ENCODE data around the gene FRK.
A peak's percentile ranks its signal among the peaks of the same experiment; 100 is the strongest.
"Not testable (repeated sequence)": the region's sequence is repeated elsewhere in the genome, so short reads cannot be mapped to it uniquely, and the experiment has no call there.

Gene FRK, protein sequence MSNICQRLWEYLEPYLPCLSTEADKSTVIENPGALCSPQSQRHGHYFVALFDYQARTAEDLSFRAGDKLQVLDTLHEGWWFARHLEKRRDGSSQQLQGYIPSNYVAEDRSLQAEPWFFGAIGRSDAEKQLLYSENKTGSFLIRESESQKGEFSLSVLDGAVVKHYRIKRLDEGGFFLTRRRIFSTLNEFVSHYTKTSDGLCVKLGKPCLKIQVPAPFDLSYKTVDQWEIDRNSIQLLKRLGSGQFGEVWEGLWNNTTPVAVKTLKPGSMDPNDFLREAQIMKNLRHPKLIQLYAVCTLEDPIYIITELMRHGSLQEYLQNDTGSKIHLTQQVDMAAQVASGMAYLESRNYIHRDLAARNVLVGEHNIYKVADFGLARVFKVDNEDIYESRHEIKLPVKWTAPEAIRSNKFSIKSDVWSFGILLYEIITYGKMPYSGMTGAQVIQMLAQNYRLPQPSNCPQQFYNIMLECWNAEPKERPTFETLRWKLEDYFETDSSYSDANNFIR

DNA sequence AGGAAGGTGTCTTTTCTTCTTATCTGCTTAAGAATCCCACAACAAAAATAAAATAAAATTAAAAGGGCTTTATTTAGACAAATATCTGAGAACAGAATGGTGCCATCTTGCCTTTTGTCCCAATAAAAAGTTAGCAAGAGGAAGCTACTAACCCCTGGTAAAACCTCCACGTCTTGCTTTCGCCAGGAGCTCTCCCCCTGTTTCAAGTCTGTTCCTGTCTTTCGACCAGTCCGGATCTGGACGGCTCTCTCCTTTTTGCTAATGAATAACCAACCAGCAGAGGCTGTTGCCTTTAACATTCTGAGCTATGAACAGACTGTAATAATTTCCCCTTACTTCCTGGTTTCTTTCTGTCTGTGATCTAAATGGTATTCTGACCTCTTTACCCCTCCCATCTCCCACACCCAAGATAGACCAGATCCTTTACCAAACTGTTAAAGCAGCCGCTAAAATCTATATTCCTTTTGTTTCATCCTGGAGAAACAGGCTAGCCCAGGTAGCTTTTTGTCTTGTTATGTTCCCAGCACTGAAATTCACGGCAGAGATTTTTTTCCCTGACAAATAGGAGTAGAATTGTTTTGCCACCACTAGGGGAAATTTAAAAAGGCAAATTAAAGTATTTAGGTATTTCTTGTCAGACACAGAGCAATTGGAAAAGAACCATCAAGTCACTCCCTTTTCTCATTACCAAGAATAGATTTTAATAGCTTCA, at the start of gene FRK:
Gene FRK (minus strand): TSS at position 320 of the 712 bp plus-strand sequence. CDS start 580 bp downstream, outside the sequence.
- no peak for DNase-seq

DNA sequence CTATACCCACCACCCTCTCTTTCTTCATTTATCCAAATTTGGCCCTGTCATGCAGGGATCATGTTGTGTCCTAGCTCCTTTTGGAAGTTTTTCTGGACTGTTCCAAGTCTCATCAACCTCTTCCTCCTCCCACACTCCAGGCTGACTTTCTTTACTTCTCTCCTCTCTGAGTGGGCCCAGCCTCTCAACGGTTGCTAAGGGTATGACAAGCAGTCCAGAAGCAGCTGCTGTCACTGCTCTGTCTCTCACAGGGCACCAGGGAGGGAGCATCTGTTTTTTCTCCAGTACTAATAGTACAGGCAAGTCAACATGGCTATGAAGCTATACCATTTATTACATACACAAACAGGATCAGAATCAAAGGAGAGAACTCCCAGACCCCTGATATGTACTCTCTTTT, 48.1 kb upstream of the FRK start:
- no peak for DNase-seq

DNA sequence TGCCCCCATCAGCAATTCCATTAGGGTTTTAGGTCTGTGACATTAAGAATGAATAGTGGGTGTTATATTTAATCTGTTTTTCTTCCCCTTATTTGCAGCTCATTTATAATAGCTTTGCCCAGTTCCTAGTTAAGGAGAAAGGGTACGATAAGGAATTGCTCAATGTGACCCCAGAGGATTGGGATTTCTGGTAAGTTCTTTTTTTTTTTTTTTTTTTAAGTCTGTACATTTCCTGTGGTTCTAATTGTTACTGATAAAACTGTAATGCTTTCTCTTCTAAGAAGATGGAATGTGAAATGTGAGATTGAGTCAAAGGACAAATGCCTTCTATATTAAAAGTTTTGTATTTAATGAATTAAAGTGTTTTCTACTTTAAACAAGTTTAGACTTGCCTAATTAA, 45.5 kb upstream of the FRK start:
- DNase-seq = no peak

DNA sequence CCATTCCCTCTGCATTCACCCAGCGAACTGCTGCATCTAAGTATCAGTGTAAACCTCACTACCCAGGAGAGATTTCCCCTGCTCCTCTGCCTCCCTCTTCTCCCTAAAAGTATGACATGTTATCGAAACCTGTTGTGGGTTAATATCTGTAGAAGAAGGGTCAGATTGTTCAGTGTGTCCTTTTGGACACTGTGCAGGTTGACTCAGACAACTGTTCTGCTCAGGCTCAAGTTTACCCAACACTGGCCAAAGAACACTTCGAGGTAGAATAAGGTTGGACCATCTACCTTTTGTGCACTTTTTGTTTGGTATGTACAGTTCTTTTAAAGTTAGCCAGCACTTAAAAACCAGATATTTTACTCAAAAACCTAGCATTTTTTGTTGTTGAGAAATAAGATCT, 44.6 kb upstream of the FRK start:
- no peak for DNase-seq

DNA sequence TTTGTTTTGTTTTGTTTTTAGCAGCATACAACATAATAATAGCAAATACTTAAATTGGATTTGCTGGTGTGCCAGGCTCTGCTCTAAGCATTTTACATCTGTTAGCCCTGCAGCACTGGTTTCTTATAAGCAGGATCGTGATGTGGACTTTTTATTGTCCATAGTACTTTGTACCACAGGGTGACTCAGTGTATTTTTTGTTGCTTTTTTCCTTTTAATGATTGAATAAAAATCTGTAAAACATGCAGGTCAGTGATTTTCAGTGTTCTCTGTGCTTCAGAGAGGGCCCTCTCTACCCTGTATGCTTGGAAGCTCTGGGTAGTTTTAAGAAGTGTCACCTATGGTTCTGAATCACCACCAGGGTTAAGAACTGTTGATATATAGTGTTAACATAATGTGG, 43.9 kb upstream of the FRK start:
- no peak for DNase-seq

DNA sequence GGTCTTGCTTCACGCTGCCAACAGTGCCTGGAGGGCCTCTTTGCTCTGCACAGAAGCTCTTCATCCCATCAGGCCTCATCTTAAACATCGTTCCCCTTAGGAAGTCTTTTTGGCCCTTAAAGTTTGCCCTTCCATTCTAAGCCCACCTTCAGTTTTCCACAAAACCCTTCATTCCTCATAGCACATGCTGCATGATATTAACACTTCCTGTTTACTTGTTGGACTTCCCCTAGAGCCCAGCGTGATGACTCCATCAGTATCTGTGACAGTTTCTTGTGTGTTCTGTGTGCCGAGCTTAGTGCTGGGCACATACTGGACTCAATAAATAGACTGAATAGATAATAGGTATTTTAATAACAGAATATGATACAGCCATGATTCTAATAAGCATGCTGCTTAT, 42.2 kb upstream of the FRK start:
- no peak for DNase-seq

DNA sequence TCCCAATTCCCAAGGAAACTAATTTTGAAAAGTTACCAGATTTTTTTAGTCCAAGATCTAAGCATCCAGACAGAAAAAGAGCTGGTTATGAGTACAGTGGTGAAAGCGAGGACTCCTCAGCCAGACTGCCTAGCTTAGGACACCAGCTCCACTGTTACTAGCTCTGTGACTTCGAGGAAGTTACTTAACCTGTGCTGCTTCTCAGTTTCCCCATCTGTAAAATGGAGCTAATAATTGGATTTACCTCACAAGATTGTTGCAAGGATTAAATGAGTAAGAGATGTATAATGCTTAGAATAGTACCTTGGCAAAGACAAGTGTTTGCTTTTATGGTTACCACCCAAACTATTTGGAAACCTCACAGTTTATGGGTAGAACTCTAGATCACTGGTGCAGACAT, 41.1 kb upstream of the FRK start:
- no peak for DNase-seq

DNA sequence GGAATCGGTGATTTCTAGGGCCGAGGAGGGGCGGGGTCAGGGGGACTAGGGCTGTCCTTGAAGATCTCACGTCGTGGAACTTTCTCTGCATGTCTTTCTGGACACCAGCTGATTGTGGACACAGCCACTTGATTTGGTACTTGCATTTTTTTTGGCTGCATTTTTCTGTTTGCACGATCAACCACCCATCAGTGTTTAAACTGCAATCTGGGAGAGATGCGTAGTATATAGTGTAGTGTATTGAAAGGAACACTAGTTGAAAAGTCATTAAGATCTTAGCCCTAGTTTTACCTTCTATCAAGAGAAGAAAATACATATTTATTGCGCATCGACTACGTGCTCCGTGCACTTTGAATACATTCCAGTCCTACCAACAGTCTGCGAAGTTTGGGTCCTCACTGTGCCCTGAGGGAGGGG, 40.6 kb upstream of the FRK start:
- DNase-seq = no peak

DNA sequence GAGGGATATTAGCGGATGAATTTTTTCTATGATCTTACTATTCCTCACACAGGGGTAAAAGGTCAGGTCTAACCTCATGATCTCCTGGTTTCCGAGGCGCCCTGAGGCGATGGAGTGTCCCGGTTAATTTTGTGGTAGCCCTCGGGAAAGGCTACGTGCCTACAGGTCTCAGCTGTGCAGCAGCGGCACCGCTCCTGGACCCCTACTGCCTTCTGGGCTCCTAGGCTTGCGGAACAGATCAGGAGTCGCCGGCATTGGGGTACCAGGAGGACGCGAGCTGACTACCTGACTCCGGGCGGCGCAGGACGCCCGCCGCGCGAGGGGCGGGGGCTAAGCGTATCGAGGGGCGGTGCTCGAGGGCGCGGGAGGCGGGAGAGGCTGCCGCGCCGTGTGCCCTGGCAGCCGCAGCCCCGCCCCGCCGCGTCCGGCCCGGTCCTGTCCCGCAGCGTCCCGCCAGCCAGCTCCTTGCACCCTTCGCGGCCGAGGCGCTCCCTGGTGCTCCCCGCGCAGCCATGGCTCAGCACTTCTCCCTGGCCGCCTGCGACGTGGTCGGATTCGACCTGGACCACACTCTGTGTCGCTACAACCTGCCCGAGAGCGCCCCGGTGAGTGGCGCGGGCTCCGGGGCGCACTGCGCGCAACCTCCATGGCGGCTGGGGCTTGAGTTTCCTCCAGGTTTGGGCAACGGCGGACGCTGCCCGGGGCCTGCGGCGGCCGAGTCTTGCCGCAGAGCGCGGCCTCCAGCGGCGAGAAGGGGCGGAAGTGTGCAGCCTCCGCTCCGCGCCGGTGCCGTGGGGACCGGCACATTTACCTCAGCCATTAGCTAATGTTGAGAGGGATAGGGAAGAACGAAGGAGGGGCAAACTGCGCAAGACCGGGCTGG, 40.0 kb upstream of the FRK start, which contains the start of gene NT5DC1:
Gene NT5DC1 (plus strand): TSS at position 435 of the 883 bp plus-strand sequence. CDS start 78 bp downstream, at position 513.
- peak; percentile 89 for DNase-seq

DNA sequence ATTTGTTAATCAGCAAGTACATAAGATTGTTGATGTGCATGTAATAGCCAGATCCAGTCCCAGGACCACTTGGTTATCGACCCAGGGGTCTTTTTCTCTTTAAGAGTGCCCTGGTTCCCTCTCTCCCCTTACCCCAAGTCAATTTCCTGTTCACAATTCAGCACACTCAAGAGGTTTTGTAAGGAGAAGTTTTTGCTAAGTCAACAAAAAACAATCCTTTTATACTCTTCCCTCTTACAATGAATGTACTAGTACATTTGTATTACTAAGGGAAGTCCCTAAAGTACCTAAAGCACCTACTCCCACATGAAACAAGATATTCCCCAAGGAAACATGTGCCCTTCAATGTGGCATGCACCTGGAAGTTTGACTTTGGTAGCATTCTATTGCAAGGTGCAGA, 38.3 kb upstream of the FRK start:
- no peak for DNase-seq

DNA sequence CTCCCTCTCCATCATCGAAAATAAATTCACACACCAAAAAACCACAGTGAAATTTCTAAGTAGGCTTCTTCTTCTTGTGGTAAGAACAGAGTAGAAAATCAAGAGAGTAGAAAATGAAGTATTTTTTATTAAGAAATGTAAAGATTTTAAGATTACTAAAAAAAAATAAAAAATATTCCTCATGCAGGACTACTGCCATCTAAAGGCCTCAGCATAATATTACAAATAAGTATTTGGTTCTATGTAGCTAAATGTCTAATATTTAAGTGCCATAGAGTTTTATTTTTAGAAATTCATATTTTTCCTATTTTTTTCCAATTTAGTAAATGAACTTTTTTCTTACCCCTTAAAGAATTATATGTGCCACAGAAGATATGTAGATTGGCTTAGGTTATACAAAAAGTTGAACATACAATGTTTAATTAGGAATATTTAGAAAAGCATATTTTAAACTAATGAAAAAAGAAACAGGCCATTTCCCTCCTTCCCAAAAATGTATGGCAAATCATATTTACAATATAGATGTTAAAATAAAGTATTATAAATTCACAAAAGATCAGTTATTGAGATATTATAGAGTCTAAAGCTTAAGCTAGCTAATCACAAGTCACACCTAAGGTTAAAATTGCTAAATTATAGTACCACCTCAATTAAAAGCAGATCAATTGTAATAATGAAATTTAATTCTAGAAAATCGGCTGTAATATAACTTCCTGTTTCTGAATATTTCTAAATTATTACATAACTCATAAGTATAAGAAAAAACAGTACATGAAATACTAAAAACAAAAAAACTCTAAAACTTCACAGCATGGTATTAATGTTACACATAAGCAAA, 36.5 kb upstream of the FRK start:
- no peak for DNase-seq

DNA sequence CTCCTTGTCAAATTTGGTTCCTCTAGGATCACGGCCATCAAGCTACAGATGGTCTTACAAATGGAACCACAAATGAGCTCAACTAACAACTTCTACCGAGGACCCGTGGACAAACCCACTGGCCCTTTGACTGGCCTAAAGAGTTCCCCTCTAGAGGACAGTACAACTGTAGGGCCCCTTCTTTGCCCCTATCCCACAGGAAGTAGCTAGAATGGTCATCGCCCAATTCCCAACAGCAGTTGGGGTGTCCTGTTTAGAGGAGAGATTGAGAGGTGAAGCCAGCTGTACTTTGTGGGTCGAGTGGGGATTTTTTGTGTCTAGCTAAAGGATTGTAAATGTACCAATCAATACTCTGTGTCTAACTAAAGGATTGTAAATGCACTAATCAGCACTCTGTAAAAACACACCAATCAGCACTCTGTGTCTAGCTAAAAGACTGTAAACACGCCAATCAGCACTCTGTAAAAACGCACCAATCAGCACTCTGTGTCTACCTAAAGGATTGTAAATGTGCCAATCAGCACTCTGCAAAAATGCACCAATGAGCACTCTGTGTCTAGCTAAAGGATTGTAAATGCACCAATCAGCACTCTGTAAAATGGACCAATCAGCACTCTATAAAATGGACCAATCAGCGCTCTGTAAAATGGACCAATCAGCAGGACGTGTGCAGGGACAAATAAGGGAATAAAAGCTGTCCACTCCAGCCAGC, 35.5 kb upstream of the FRK start:
- DNase-seq = not testable (repeated sequence)

DNA sequence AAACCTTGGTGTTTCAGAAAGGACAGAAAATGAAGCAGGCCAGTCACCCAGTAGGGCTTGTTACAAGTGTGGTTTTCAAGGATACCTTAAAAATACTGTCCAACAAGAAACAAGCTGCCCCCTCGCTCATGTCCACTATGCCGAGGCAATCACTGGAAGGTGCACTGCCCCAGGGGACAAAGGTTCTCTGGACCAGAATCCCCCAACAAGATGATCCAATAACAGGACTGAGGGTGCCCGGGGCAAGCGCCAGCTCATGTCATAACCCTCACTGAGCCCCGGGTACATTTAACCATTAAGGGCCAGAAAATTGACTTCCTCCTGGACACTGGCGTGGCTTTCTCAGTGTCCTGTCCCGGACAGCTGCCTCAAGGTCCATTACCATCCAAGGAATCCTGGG, 33.4 kb upstream of the FRK start:
- no peak for DNase-seq

DNA sequence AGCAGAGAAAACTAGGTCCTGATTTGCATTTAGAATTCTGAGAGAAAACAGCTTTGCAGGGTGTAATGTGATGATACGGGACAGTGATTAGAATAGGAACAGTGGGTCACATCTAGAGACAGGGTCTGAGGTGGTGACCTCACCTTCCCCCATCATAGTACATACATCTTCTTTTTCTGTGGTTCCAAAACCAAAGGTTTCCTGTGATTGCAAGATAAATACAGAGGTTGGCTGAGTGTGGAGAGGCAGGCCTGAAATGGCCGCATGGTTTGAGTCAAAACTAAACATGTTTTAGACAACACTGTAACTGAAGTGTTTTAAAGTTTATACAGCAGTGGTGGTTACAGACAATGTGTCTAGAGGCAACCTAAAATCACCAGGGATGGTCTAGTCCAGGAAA, 29.6 kb upstream of the FRK start:
- DNase-seq = no peak

DNA sequence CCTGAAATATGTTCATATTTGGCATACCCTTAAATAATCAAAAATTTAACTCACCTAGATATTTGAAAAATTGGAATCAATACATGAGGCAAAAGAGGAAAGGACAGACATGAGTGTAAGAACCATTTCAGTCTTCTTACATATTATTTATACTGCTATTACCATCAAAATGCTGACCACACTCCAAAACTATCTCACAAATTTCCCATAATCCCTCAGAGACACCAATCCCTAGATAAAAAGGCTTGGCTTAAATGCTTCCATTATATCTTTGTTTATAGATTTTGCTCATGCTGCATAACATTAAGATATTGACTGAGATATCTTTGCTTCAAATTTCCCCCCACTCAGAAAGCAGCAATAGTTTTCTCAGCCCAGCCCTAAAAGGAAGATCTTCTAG, 28.3 kb upstream of the FRK start:
- no peak for DNase-seq

DNA sequence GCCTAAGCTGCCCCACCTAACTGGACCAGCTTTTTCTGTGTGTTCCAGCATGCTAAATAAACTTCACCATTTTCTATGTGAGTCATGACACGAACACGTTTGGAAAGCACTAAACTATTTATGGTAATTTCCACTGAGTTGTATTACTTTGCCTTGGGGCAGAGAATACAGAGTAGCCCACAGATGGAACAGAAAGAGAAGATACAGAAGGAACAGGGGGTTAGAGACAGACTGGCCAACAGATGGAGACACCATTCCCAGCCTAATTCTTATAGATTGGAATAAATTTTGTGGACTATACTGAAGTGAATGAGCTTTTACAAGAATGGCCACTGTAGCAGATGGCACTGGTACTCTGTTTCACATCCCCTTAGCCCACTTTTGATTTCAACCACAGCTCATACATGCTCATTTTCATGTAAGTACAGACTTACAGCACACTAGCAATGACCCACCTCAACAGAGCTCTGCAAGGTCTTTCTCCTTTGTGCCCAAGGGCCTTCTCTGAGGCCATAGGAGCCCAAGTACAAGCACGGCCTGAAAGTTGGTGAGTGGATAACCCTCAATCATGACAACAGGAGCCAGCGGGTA, 26.8 kb upstream of the FRK start:
- DNase-seq = no peak

DNA sequence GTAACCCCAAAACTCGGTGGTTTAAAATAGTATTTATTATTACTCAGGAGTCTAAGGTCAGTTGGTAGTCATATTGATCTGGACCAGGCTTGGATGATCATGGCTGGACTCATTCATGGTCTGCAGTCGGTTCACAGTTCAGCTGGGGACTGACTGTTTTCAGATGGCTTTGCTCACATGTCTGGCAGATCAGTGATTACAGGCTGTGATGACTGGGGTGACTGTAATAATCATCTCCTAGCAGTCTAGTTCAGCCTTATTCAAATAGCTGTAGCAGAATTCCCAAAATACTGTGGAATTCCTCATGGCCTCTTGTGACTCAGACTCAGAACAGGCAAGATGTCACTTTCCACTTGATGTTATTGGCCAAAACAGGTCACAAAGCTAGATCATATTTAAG, 23.6 kb upstream of the FRK start:
- DNase-seq = no peak

DNA sequence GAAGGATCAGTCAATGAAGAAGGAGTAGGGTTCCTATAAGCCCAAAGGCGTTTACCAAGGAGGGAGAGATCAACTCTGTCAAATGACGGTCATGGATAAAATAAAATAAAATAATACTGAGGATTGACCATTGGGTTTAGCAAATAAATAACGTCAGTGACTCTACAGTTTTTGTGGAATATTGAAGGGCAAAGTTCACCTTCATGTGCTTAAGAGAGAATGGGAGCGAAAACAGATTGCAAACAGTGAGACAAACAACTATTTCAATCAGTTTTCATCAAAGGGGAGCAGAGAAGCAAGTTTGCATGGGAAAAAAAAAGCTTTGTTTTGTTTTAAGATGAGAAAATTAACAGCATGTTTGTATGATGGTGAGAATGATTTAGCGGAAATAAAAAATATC, 22.4 kb upstream of the FRK start:
- no peak for DNase-seq

DNA sequence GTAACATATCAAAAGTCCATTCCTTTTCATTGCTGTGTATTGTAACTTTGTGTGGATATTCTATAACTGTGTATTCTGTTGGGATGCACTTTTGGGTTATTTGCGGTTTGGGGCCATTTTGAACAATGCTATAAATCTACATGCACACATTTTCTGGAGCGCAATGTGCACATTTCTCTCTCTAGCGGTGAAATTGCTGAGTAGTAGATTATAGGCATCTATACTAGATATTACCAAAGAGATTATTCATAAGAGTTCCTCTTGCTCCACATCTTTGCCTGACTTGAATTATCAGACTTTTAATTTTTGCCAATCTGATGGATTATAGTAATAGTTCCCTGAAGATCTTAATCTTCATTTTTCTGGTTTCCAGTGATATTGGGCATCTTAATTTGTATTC, 18.3 kb upstream of the FRK start:
- DNase-seq = no peak

DNA sequence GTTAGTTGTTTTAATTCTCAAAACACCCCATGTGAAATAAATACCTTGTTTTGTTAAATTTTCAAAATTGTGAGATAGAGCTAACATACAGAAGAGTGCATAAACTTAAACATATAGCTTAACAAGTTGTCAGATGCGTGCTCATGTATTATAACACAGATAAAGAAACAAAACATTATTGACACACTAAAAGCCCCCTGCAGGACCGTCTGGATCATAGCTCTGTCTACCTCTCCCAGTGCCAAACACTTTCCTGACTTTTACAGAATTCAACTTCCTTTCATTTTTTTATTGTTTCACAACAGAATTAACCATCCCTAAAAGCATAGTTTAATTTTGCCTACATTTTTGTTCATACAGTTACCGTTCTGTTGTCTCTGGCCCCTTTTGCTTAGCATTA, 17.8 kb upstream of the FRK start:
- no peak for DNase-seq

DNA sequence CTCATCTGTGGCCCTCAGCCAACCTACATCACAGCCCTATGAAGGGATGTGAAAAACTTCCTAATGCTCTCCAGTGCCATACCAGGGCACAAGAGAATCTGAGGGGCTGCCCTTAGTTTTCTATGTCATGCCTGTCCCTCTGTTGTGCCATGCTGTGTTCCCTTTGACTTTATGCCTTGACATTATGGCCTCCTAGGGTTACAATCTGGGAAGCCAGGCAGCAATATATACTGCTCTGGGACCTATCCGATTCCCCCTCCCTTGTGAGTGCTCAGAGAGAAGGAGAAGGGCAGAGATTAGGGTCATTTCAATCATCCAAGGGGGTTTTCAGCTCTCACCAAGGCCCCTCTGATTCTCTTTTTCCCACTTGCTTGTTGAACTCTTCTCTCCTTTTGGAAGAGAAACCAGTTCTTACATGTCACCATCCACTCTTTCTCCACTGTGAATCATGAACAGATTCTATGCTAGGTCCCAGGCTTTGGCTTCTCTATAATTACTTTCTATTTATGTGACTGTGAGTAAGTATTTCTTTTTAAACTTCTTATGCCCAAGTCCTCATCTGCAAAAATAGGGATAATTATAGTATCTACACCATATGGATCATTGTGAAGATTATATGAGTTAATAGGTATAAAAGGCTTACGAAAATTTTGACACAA, 14.2 kb upstream of the FRK start:
- DNase-seq = no peak

Measured in activated naive CD4-positive, alpha-beta T cell treated with anti-CD3 and anti-CD28 coated beads, Interleukin-2, amount 50 U/mL, for 16 hours (primary cell).